NCI-H1930 (cell line): ENCODE measurements around the gene RPS28.
"Not testable (repeated sequence)": the region's sequence is repeated elsewhere in the genome, so short reads cannot be mapped to it uniquely, and the experiment has no call there.

Experiments used
- DNase-seq, 2 experiments: peaks; one replicate each; lab custom pipeline; 2025; lab: John Stamatoyannopoulos, UW

Gene RPS28

GRCh38 chr19:8320564-8321066, 681 bp upstream of the RPS28 start:
- no peak for DNase-seq

GRCh38 chr19:8321986-8322637, 816 bp downstream of the RPS28 start:
- no peak for DNase-seq

GRCh38 chr19:8322638-8322997, 1.3 kb downstream of the RPS28 start:
- no peak for DNase-seq

GRCh38 chr19:8323781-8324185, 2.5 kb downstream of the RPS28 start:
- DNase-seq = no peak

GRCh38 chr19:8324186-8325050, 3.1 kb downstream of the RPS28 start:
- no peak for DNase-seq

- no peak for DNase-seq
Observed at GRCh38 chr19:8325454-8325853, 4.2 kb downstream of the RPS28 start.

- no peak for DNase-seq
Observed at GRCh38 chr19:8329996-8330395, 8.7 kb downstream of the RPS28 start.

GRCh38 chr19:8331263-8331845, 10.1 kb downstream of the RPS28 start:
- DNase-seq = no peak

GRCh38 chr19:8332976-8333766, 11.9 kb downstream of the RPS28 start:
- no peak for DNase-seq

- DNase-seq = no peak
Observed at GRCh38 chr19:8333767-8334457, 12.6 kb downstream of the RPS28 start.

- peak in 1 of 2 experiments; percentile 44 for DNase-seq
Observed at GRCh38 chr19:8334458-8335342, 13.4 kb downstream of the RPS28 start.

- DNase-seq = no peak
Observed at GRCh38 chr19:8335343-8336071, 14.2 kb downstream of the RPS28 start.

- DNase-seq = no peak
Observed at GRCh38 chr19:8336072-8336569, 14.8 kb downstream of the RPS28 start.

GRCh38 chr19:8336660-8337059, 15.4 kb downstream of the RPS28 start:
- DNase-seq = no peak

- DNase-seq = no peak
Observed at GRCh38 chr19:8337728-8338127, 16.4 kb downstream of the RPS28 start.

GRCh38 chr19:8338835-8339234, 17.5 kb downstream of the RPS28 start:
- DNase-seq = no peak

- no peak for DNase-seq
Observed at GRCh38 chr19:8340341-8341096, 19.2 kb downstream of the RPS28 start.

- DNase-seq = not testable (repeated sequence)
Observed at GRCh38 chr19:8341504-8341903, 20.2 kb downstream of the RPS28 start.

- no peak for DNase-seq
Observed at GRCh38 chr19:8342316-8342683, 21.0 kb downstream of the RPS28 start.
